Lower leg skin (tissue), 4 donors: ENCODE results near the gene FSD2. TPM values are rescaled to one million over a fixed set of nuclear protein-coding genes. Genes with fewer than 3 reads are reported as not detected.
"Not testable (repeated sequence)": the region's sequence is repeated elsewhere in the genome, so short reads cannot be mapped to it uniquely, and the experiment has no call there.

Experiments
- DNase-seq, 2 donors: peaks; one replicate each; pipeline ENCODE4 v3.0.0-alpha.2; 2019; ENCODE audit warnings: low spot score in 2 of 2
- H3K4me3 ChIP-seq: fragments of 200-600 bp; sonication (generic); 2 replicates; pipeline ENCODE4 v1.5.1; 2017; ENCODE audit warnings: mild to moderate bottlenecking, low read depth; ENCODE audit not compliant: poor library complexity, severe bottlenecking
- CTCF ChIP-seq, 3 donors: fragments of 450-650 bp; IDR thresholded peaks; one replicate each; pipeline ENCODE4 v1.5.1; 2016; ENCODE audit warnings: antibody characterized with exemption in 3 of 3, mild to moderate bottlenecking in 3 of 3, moderate library complexity in 2 of 3
- POLR2A ChIP-seq, 2 donors: fragments of 450-650 bp; IDR thresholded peaks; one replicate each; pipeline ENCODE4 v1.6.1; 2016 to 2017; ENCODE audit warnings: antibody characterized with exemption in 2 of 2, mild to moderate bottlenecking in 1 of 2, moderate library complexity in 1 of 2
- WGBS, 2 donors: methylation state at CpG; one replicate each; pipeline ENCODE4 v1.1.5; 2018; 5-methylcytosine and 5-hydroxymethylcytosine counted together
- intact Hi-C: fragments of 100-400 bp; cut with DNase I; formaldehyde crosslinking; loops from one replicate; pipeline ENCODE4 v1.15.0; 2023; ENCODE audit warnings: low total_unique reads
- total RNA-seq, 4 donors: library from RNA; depleted of rRNA; stranded (reverse); fragments of >200 nt; gene quantifications; one replicate each; pipeline ENCODE4 v1.1.0, GENCODE V29; 2016

The FSD2 gene
- total RNA-seq, 4 donors from 2014 or later: 0.19 TPM; not detected in 3

GRCh38 chr15:82778755-82779154 is 27.1 kb downstream of the FSD2 start:
- intact Hi-C loops: no loop called here
- TF ChIP-seq CTCF (IDR thresholded peaks at IDR 0.05) (no peak), POLR2A (IDR thresholded peaks at IDR 0.05) (no peak)
- H3K4me3 ChIP-seq: no peak overlapping the region
- DNase-seq: no peak
- 60 to 81% methylated on average over 3 of the region's 3 CpGs for WGBS, 2 donors

- WGBS, 2 donors: 82% methylated on average over 7 of the region's 7 CpGs
- no peak overlapping the region for H3K4me3 ChIP-seq
- TF ChIP-seq CTCF (IDR thresholded peaks at IDR 0.05): no peak
- DNase-seq: no peak
- intact Hi-C loops: no loop called here
These were observed 31.4 kb downstream of the FSD2 start for GRCh38 chr15:82774496-82774895.

- no peak overlapping the region for H3K4me3 ChIP-seq
- 79 to 88% methylated on average over 12 of the region's 12 CpGs for WGBS, 2 donors
- intact Hi-C loops: no loop called here
- TF ChIP-seq POLR2A (IDR thresholded peaks at IDR 0.05): no peak
- no peak for TF ChIP-seq CTCF (IDR thresholded peaks at IDR 0.05)
- DNase-seq: no peak
These were observed 33.9 kb downstream of the FSD2 start for GRCh38 chr15:82771789-82772607.

- DNase-seq: no peak
- 65 to 83% methylated on average over 4 of the region's 4 CpGs for WGBS, 2 donors
- intact Hi-C loops: no loop called here
- TF ChIP-seq CTCF (IDR thresholded peaks at IDR 0.05) (no peak), POLR2A (IDR thresholded peaks at IDR 0.05) (no peak)
- H3K4me3 ChIP-seq: no peak overlapping the region
These were observed 37.3 kb downstream of the FSD2 start for GRCh38 chr15:82768414-82769054.

GRCh38 chr15:82767163-82767829 is 38.6 kb downstream of the FSD2 start:
- 83 to 89% methylated on average over 2 of the region's 2 CpGs for WGBS, 2 donors
- intact Hi-C loops: no loop called here
- no peak for TF ChIP-seq POLR2A (IDR thresholded peaks at IDR 0.05)
- no peak for TF ChIP-seq CTCF (IDR thresholded peaks at IDR 0.05)
- H3K4me3 ChIP-seq: no peak overlapping the region
- DNase-seq: no peak

- intact Hi-C loops, H3K4me3 ChIP-seq, DNase-seq: not testable (repeated sequence)
- WGBS, 2 donors: 91 to 93% methylated on average over 7 of the region's 7 CpGs
These were observed 39.7 kb downstream of the FSD2 start for GRCh38 chr15:82766201-82766600.
